Measurements from ENCODE around the gene AOC2. TPM values are rescaled to one million over a fixed set of nuclear protein-coding genes. Genes with fewer than 3 reads are reported as not detected.

AOC2 gene
- total and polyA plus RNA-seq, 2 of the 13 experiments (the other 11 are each of a cell fraction or from before 2014, with no cell fraction given): 1.2 to 3.3 TPM

GRCh38 chr17:42886283-42887176, 42.1 kb downstream of the AOC2 start (continued):
- TF ChIP-seq LRRFIP1 (CRISPR knock-in tag; conservative IDR thresholded peaks at IDR 0.05) (no peak; the same call in 1 of the 2 replicates), ELF3 (CRISPR knock-in tag; IDR thresholded peaks at IDR 0.05) (peak; percentile 86), PITX1 (CRISPR knock-in tag; IDR thresholded peaks at IDR 0.05) (peak; percentile 76; the same call in 1 of the 2 replicates), KLF15 (CRISPR knock-in tag; IDR thresholded peaks at IDR 0.05; ENCODE audit: borderline replicate concordance) (no peak), GABPB1 (CRISPR knock-in tag; IDR thresholded peaks at IDR 0.05) (peak; percentile 58), ZNF770 (CRISPR knock-in tag; IDR thresholded peaks at IDR 0.05) (no peak; the same call in 1 of the 2 replicates), RBM22 (optimal IDR thresholded peaks at IDR 0.05; ENCODE audit: low read length) (no peak), SP4 (CRISPR knock-in tag; IDR thresholded peaks at IDR 0.05) (peak; percentile 44; the same call in 1 of the 2 replicates), NFAT5 (CRISPR knock-in tag; IDR thresholded peaks at IDR 0.05) (no peak), ZNF761 (CRISPR knock-in tag; conservative IDR thresholded peaks at IDR 0.05) (peak; percentile 86), PRMT3 (CRISPR knock-in tag; IDR thresholded peaks at IDR 0.05; ENCODE audit: borderline replicate concordance, low read depth) (no peak), ZMYM2 (CRISPR knock-in tag; IDR thresholded peaks at IDR 0.05) (peak; percentile 92), HIC2 (CRISPR knock-in tag; IDR thresholded peaks at IDR 0.05; ENCODE audit: low read depth) (peak; percentile 86), KDM4B (CRISPR knock-in tag; IDR thresholded peaks at IDR 0.05) (peak; percentile 57; the same call in 1 of the 2 replicates), CBX2 (IDR thresholded peaks at IDR 0.05; ENCODE audit: low read depth, low read length) (no peak), CBX2 (CRISPR knock-in tag; IDR thresholded peaks at IDR 0.05; ENCODE audit: low read depth) (0 out of 2 replicates have a peak, but pooled peaks have one; percentile 66)

All from HepG2 (cell line).